ENCODE measurements around the gene RGSL1.

RGSL1 gene

DNA sequence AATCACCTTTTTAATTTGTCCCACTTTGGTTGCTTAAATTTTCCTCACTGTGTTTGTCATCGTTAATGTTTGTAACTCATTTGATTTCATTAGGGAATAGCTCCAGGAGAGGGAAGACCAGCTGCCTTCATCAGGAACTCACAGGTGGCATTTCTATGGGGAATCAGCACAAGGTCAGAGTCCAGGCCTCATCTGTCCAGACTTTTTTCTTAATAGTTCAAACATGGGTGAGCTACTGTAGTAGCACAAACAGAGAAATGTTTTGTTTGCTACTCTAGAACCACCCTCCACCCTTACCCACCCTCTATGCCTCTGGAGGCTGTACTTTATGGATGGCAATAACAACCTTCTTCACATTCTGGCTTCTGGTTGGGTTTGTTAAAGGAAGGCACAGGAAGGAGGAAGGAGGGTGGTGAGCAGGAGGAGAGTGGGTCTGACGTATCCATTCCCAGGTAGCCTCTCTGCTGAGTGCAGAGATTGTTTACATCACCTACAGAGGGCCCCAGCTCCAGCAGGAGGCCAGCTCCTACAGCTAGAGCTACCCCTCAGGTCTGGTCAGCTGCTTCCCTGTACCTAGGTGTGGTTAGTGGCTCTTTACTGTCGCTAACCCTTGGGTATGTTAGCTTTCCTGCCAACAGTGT, 41.4 kb upstream of the RGSL1 start:
- ATAC-seq: no peak
- TF ChIP-seq, protein P1, sequence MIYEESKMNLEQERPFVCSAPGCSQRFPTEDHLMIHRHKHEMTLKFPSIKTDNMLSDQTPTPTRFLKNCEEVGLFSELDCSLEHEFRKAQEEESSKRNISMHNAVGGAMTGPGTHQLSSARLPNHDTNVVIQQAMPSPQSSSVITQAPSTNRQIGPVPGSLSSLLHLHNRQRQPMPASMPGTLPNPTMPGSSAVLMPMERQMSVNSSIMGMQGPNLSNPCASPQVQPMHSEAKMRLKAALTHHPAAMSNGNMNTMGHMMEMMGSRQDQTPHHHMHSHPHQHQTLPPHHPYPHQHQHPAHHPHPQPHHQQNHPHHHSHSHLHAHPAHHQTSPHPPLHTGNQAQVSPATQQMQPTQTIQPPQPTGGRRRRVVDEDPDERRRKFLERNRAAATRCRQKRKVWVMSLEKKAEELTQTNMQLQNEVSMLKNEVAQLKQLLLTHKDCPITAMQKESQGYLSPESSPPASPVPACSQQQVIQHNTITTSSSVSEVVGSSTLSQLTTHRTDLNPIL (CRISPR knock-in tag; IDR thresholded peaks at IDR 0.05; ENCODE audit: low read depth): no peak
- no peak for TF ChIP-seq SNAI2 (CRISPR knock-in tag; IDR thresholded peaks at IDR 0.05)
- TF ChIP-seq GLIS3 (CRISPR knock-in tag; IDR thresholded peaks at IDR 0.05): no peak

DNA sequence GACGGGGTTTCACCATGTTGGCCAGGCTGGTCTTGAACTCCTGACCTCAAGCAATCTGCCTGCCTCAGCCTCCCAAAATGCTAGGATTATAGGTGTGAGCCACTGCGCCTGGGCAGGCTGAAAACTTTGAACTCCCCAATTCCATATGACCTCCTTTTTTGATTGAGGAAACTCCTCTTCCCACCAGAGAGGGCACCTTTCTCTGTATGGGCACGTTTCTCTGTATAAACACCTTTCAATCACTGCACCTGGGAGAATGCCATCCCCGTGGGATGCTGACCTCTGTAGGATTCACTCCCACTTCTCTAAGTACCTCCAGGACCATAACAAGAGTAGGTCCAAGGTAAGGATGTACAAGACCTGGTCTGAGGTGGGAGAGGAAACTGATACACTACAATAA, 39.8 kb upstream of the RGSL1 start:
- ATAC-seq: no peak
- TF ChIP-seq OSR1 (CRISPR knock-in tag; IDR thresholded peaks at IDR 0.05) (no peak), ZNF70 (CRISPR knock-in tag; IDR thresholded peaks at IDR 0.05) (no peak), ZNF8 (CRISPR knock-in tag; IDR thresholded peaks at IDR 0.05) (no peak), ESRRG (CRISPR knock-in tag; IDR thresholded peaks at IDR 0.05) (no peak), RARB (CRISPR knock-in tag; IDR thresholded peaks at IDR 0.05) (no peak), SNAI2 (CRISPR knock-in tag; IDR thresholded peaks at IDR 0.05) (no peak), TOX (CRISPR knock-in tag; IDR thresholded peaks at IDR 0.05; ENCODE audit: borderline replicate concordance) (no peak)

DNA sequence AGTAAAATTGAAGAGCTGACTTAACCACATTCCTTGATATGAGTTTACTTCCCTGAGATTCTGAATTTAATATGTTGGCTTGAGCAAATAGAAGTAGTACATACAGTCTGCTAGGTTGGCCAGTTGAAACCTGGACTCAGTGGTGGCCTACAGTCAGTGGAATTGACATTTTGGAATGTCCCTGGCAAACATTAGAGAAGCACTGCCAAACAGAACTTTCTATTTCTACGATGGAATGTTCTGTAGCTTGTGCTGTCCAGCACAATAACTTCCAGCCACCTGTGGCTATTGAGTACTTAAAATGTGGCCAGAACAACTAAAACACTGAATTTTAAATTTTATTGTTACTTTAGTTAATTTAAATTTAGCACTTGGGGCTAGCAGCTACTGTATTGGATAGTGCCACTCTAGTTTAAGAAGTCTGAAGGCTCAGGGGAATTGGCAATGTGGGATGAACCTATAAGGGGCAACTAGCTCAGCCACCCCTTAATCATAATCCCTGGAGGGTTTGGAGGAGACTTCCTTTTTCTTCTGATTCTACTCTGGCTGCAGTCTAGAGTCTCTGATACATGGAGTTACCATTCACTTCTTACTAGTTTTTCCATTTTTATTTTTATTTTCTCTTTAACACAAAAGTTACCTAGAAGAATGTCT, 39.2 kb upstream of the RGSL1 start:
- ATAC-seq: no peak
- TF ChIP-seq, protein P2, sequence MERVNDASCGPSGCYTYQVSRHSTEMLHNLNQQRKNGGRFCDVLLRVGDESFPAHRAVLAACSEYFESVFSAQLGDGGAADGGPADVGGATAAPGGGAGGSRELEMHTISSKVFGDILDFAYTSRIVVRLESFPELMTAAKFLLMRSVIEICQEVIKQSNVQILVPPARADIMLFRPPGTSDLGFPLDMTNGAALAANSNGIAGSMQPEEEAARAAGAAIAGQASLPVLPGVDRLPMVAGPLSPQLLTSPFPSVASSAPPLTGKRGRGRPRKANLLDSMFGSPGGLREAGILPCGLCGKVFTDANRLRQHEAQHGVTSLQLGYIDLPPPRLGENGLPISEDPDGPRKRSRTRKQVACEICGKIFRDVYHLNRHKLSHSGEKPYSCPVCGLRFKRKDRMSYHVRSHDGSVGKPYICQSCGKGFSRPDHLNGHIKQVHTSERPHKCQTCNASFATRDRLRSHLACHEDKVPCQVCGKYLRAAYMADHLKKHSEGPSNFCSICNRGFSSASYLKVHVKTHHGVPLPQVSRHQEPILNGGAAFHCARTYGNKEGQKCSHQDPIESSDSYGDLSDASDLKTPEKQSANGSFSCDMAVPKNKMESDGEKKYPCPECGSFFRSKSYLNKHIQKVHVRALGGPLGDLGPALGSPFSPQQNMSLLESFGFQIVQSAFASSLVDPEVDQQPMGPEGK (CRISPR knock-in tag; IDR thresholded peaks at IDR 0.05; ENCODE audit: borderline replicate concordance): no peak
- TF ChIP-seq BACH2 (CRISPR knock-in tag; IDR thresholded peaks at IDR 0.05; ENCODE audit: borderline replicate concordance): no peak
- TF ChIP-seq ZNF70 (CRISPR knock-in tag; IDR thresholded peaks at IDR 0.05): no peak
- no peak for TF ChIP-seq ZFP30 (CRISPR knock-in tag; IDR thresholded peaks at IDR 0.05)
- TF ChIP-seq CSDC2 (CRISPR knock-in tag; IDR thresholded peaks at IDR 0.05): no peak
- TF ChIP-seq, protein P1 (CRISPR knock-in tag; IDR thresholded peaks at IDR 0.05; ENCODE audit: low read depth): no peak
- TF ChIP-seq ZNF565 (CRISPR knock-in tag; conservative IDR thresholded peaks at IDR 0.05; ENCODE audit: low read depth): no peak
- TF ChIP-seq PPARA (CRISPR knock-in tag; IDR thresholded peaks at IDR 0.05; ENCODE audit: borderline replicate concordance): no peak
- TF ChIP-seq ESRRG (CRISPR knock-in tag; IDR thresholded peaks at IDR 0.05): no peak
- TF ChIP-seq SNAI2 (CRISPR knock-in tag; IDR thresholded peaks at IDR 0.05): no peak

DNA sequence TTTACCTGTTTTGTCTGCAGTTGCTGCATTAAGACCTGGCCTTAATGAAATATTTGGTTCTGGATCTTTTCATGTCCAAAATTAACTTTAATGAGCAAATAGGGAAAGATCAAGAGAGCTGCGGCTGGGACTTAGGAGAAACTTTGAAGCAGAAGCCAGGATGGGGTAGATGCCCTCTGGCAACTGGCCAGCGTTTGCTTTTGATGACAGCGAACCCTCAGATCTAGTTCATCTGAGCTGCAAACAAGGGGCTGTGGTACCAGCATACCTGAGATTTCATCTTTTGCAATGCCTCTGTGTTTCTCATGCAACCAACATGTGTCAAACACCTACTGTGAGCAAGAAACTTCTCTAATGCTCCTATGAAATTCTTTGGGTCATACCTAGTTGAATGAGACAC, 36.5 kb upstream of the RGSL1 start:
- no peak for TF ChIP-seq TCF4 (CRISPR knock-in tag; IDR thresholded peaks at IDR 0.05; ENCODE audit: borderline replicate concordance)
- no peak for TF ChIP-seq CSDC2 (CRISPR knock-in tag; IDR thresholded peaks at IDR 0.05)
- no peak for TF ChIP-seq GLIS3 (CRISPR knock-in tag; IDR thresholded peaks at IDR 0.05)
- no peak for TF ChIP-seq ZNF565 (CRISPR knock-in tag; conservative IDR thresholded peaks at IDR 0.05; ENCODE audit: low read depth)
- no peak for TF ChIP-seq ESRRG (CRISPR knock-in tag; IDR thresholded peaks at IDR 0.05)
- no peak for TF ChIP-seq ZC3H10 (CRISPR knock-in tag; IDR thresholded peaks at IDR 0.05)
- TF ChIP-seq, protein P1 (CRISPR knock-in tag; IDR thresholded peaks at IDR 0.05; ENCODE audit: low read depth): no peak
- TF ChIP-seq TOX (CRISPR knock-in tag; IDR thresholded peaks at IDR 0.05; ENCODE audit: borderline replicate concordance): no peak
- no peak for TF ChIP-seq ARNTL (CRISPR knock-in tag; IDR thresholded peaks at IDR 0.05; ENCODE audit: borderline replicate concordance, low read depth)
- no peak for TF ChIP-seq ZNF8 (CRISPR knock-in tag; IDR thresholded peaks at IDR 0.05)
- TF ChIP-seq ISL1 (CRISPR knock-in tag; IDR thresholded peaks at IDR 0.05): no peak
- TF ChIP-seq, protein P3, sequence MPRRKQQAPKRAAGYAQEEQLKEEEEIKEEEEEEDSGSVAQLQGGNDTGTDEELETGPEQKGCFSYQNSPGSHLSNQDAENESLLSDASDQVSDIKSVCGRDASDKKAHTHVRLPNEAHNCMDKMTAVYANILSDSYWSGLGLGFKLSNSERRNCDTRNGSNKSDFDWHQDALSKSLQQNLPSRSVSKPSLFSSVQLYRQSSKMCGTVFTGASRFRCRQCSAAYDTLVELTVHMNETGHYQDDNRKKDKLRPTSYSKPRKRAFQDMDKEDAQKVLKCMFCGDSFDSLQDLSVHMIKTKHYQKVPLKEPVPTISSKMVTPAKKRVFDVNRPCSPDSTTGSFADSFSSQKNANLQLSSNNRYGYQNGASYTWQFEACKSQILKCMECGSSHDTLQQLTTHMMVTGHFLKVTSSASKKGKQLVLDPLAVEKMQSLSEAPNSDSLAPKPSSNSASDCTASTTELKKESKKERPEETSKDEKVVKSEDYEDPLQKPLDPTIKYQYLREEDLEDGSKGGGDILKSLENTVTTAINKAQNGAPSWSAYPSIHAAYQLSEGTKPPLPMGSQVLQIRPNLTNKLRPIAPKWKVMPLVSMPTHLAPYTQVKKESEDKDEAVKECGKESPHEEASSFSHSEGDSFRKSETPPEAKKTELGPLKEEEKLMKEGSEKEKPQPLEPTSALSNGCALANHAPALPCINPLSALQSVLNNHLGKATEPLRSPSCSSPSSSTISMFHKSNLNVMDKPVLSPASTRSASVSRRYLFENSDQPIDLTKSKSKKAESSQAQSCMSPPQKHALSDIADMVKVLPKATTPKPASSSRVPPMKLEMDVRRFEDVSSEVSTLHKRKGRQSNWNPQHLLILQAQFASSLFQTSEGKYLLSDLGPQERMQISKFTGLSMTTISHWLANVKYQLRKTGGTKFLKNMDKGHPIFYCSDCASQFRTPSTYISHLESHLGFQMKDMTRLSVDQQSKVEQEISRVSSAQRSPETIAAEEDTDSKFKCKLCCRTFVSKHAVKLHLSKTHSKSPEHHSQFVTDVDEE (CRISPR knock-in tag; IDR thresholded peaks at IDR 0.05): no peak
- no peak for TF ChIP-seq BACH2 (CRISPR knock-in tag; IDR thresholded peaks at IDR 0.05; ENCODE audit: borderline replicate concordance)

More for the DNA sequence above, 36.5 kb upstream of the RGSL1 start:
- no peak for ATAC-seq

Data from SK-N-SH treated with all-trans-retinoic acid at 6 μM for 48 hours (cell line).